Neural cell (in vitro differentiated cells): ENCODE measurements around the gene WDR82. TPM values are rescaled to one million over a fixed set of nuclear protein-coding genes. Genes with fewer than 3 reads are reported as not detected.
A peak's percentile ranks its signal among the peaks of the same experiment; 100 is the strongest.

Experiments
- H2AFZ ChIP-seq: fragments of 200-600, 300-800 bp; sonication (generic), shearing (Covaris generic); 2 replicates; pipeline ENCODE4 v1.6.0; 2014; ENCODE audit warnings: low read depth, mild to moderate bottlenecking, antibody characterized with exemption, low read length, moderate library complexity
- H3F3A ChIP-seq: fragments of 200-600 bp; shearing (Covaris generic); 2 replicates; pipeline ENCODE4 v1.6.1; 2016; ENCODE audit warnings: mild to moderate bottlenecking, moderate library complexity, mixed read lengths, antibody characterized with exemption, low read length; ENCODE audit not compliant: insufficient read depth, poor library complexity, severe bottlenecking
- H3K27ac ChIP-seq: fragments of 200-600, 300-800 bp; sonication (generic), shearing (Covaris generic); 2 replicates; pipeline ENCODE4 v1.5.1; 2014; ENCODE audit warnings: mild to moderate bottlenecking, low read length, moderate library complexity
- H3K27me3 ChIP-seq: fragments of 300-800, 200-600 bp; sonication (generic), shearing (Covaris generic); 2 replicates; pipeline ENCODE4 v1.6.0; 2014; ENCODE audit warnings: mild to moderate bottlenecking, low read depth, low read length, moderate library complexity; ENCODE audit not compliant: insufficient read depth
- H3K36me3 ChIP-seq: fragments of 300-800, 200-600 bp; sonication (generic), shearing (Covaris generic); 2 replicates; pipeline ENCODE4 v1.5.1; 2014; ENCODE audit warnings: mild to moderate bottlenecking, antibody characterized with exemption, low read length, moderate library complexity; ENCODE audit not compliant: insufficient read depth
- H3K4me2 ChIP-seq: fragments of 300-800, 200-600 bp; sonication (generic), shearing (Covaris generic); 2 replicates; pipeline ENCODE4 v1.6.0; 2014; ENCODE audit warnings: mild to moderate bottlenecking, low read length
- H3K4me3 ChIP-seq: fragments of 300-800, 200-600 bp; sonication (generic), shearing (Covaris generic); 2 replicates; pipeline ENCODE4 v1.5.1; 2014; ENCODE audit warnings: mild to moderate bottlenecking, low read length, moderate library complexity
- H3K79me2 ChIP-seq: fragments of 200-600 bp; shearing (Covaris generic); replicated peaks from 2 replicates; pipeline ENCODE4 v1.6.0; 2014; ENCODE audit warnings: mild to moderate bottlenecking, low read length, moderate library complexity; ENCODE audit not compliant: insufficient read depth
- H3K9ac ChIP-seq: fragments of 300-800, 200-600 bp; sonication (generic), shearing (Covaris generic); 2 replicates; pipeline ENCODE4 v1.6.1; 2016; ENCODE audit warnings: mild to moderate bottlenecking, low read length, mixed read lengths
- H3K9me2 ChIP-seq: fragments of 200-600 bp; shearing (Covaris generic); 2 replicates; pipeline ENCODE4 v1.6.1; 2016; ENCODE audit warnings: mild to moderate bottlenecking, low read length, mixed read lengths; ENCODE audit not compliant: insufficient read depth
- H3K9me3 ChIP-seq: fragments of 200-600, 300-800 bp; sonication (generic), shearing (Covaris generic); 2 replicates; pipeline ENCODE4 v1.6.1; 2016; ENCODE audit warnings: mild to moderate bottlenecking, mixed run types, low read length, moderate library complexity, mixed read lengths
- H4K20me1 ChIP-seq: fragments of 200-600 bp; shearing (Covaris generic); 2 replicates; pipeline ENCODE4 v1.6.1; 2016; ENCODE audit warnings: mild to moderate bottlenecking, mixed run types; ENCODE audit not compliant: insufficient read depth
- CTCF ChIP-seq: fragments of 450-650 bp; IDR thresholded peaks from 2 replicates; pipeline ENCODE4 v1.5.1; 2014; ENCODE audit warnings: antibody characterized with exemption, mild to moderate bottlenecking, moderate library complexity; ENCODE audit not compliant: poor library complexity, severe bottlenecking
- EP300 ChIP-seq: fragments of 450-650 bp; conservative IDR thresholded peaks from 2 replicates; pipeline ENCODE4 v1.6.1; 2014; ENCODE audit warnings: antibody characterized with exemption, mild to moderate bottlenecking, moderate library complexity; ENCODE audit not compliant: poor library complexity, severe bottlenecking
- EZH2 ChIP-seq: fragments of 200-600, 300-800 bp; shearing (Covaris generic), sonication (generic); IDR thresholded peaks from 2 replicates; pipeline ENCODE4 v1.6.1; 2014; ENCODE audit warnings: antibody characterized with exemption, low read length, borderline replicate concordance, mild to moderate bottlenecking; ENCODE audit not compliant: insufficient read depth, poor library complexity, severe bottlenecking
- MXI1 ChIP-seq: fragments of 450-650 bp; conservative IDR thresholded peaks from 2 replicates; pipeline ENCODE4 v1.6.1; 2014; ENCODE audit warnings: antibody characterized with exemption, mild to moderate bottlenecking; ENCODE audit not compliant: poor library complexity, severe bottlenecking
- POLR2AphosphoS5 ChIP-seq: IDR thresholded peaks from 2 replicates; pipeline ENCODE4 v1.6.1; 2012
- RAD21 ChIP-seq: fragments of 450-650 bp; conservative IDR thresholded peaks from 2 replicates; pipeline ENCODE4 v1.6.1; 2014; ENCODE audit warnings: antibody characterized with exemption, mild to moderate bottlenecking, moderate library complexity
- SMC3 ChIP-seq: fragments of 450-650 bp; conservative IDR thresholded peaks from 2 replicates; pipeline ENCODE4 v1.6.1; 2014; ENCODE audit warnings: antibody characterized with exemption, mild to moderate bottlenecking, moderate library complexity; ENCODE audit not compliant: poor library complexity
- TAF1 ChIP-seq: IDR thresholded peaks from 2 replicates; pipeline ENCODE4 v1.6.1; 2012; ENCODE audit warnings: low read depth
- polyA plus RNA-seq: library from polyadenylated mRNA; depleted of rRNA; stranded (reverse); fragments of >200 nt; gene quantifications from 2 replicates; pipeline ENCODE4 v1.2.3, GENCODE V29; 2014
- TF ChIP-seq, protein P1 (sequence below): IDR thresholded peaks from 2 replicates; pipeline ENCODE4 v1.6.1; 2012; ENCODE audit warnings: borderline replicate concordance

The WDR82 gene
- polyA plus RNA-seq, 1 donor from 2014 or later: 163 TPM

DNA sequence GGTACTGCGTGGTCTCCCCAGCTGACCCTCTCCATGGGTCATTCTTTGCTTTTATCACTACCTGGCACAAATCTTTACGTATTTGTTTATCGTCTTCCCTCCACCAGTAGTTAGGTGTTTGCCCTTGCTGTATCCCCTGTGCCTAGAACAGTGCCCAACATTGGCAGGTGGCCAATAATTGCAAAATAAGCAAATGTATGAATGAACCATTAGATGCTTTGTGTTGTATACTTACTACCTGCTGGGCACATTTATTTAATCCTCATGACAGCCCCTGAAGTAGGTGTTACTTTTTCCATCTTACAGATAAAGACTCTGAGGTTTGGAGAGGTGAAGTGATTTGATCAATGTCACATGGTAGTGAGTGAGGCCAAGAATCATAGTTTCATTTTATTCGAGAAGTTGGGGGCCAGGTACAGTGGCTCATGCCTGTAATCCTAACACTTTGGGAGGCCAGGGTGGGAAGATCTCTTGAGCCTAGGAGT lies 37.5 kb downstream of the WDR82 start:
- Histone ChIP-seq H3K36me3 (no peaks in the 10 kb centered on the region), H3K4me3 (no peak overlapping the region), H3F3A (no peaks in the 10 kb centered on the region), H3K79me2 (peaks cover 13% of the 10 kb centered on the region), H3K9ac (no peak overlapping the region), H3K4me2 (no peak overlapping the region), H3K27ac (no peak overlapping the region), H4K20me1 (no peaks in the 10 kb centered on the region), H3K9me2 (no peaks in the 10 kb centered on the region), H3K27me3 (peaks cover 24% of the 10 kb centered on the region), H3K9me3 (no peaks in the 10 kb centered on the region), H2AFZ (no peak overlapping the region)
- TF ChIP-seq RAD21: no peak
- TF ChIP-seq, protein P1, sequence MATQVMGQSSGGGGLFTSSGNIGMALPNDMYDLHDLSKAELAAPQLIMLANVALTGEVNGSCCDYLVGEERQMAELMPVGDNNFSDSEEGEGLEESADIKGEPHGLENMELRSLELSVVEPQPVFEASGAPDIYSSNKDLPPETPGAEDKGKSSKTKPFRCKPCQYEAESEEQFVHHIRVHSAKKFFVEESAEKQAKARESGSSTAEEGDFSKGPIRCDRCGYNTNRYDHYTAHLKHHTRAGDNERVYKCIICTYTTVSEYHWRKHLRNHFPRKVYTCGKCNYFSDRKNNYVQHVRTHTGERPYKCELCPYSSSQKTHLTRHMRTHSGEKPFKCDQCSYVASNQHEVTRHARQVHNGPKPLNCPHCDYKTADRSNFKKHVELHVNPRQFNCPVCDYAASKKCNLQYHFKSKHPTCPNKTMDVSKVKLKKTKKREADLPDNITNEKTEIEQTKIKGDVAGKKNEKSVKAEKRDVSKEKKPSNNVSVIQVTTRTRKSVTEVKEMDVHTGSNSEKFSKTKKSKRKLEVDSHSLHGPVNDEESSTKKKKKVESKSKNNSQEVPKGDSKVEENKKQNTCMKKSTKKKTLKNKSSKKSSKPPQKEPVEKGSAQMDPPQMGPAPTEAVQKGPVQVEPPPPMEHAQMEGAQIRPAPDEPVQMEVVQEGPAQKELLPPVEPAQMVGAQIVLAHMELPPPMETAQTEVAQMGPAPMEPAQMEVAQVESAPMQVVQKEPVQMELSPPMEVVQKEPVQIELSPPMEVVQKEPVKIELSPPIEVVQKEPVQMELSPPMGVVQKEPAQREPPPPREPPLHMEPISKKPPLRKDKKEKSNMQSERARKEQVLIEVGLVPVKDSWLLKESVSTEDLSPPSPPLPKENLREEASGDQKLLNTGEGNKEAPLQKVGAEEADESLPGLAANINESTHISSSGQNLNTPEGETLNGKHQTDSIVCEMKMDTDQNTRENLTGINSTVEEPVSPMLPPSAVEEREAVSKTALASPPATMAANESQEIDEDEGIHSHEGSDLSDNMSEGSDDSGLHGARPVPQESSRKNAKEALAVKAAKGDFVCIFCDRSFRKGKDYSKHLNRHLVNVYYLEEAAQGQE: no peak
- no peak for TF ChIP-seq EP300
- TF ChIP-seq EZH2: no peak
- TF ChIP-seq CTCF: no peak
- TF ChIP-seq MXI1: no peak
- no peak for TF ChIP-seq SMC3
- no peak for TF ChIP-seq TAF1
- no peak for TF ChIP-seq POLR2AphosphoS5

GRCh38 chr3:52240059-52240885 lies 38.2 kb downstream of the WDR82 start:
- H3K79me2 ChIP-seq: peaks cover 13% of the 10 kb centered on the region
- peaks cover 20% of the 10 kb centered on the region for H3K27me3 ChIP-seq
- no peaks in the 10 kb centered on the region for H3K36me3 ChIP-seq
- H3K9ac ChIP-seq: no peak overlapping the region
- H3K9me2 ChIP-seq: no peaks in the 10 kb centered on the region
- TF ChIP-seq, protein P1: no peak
- no peak for TF ChIP-seq CTCF
- TF ChIP-seq TAF1: no peak
- no peak for TF ChIP-seq EZH2
- no peak for TF ChIP-seq POLR2AphosphoS5
- TF ChIP-seq RAD21: no peak
- TF ChIP-seq SMC3: no peak
- TF ChIP-seq MXI1: no peak
- no peak for TF ChIP-seq EP300
- H3K4me2 ChIP-seq: no peak overlapping the region
- no peaks in the 10 kb centered on the region for H3K9me3 ChIP-seq
- H2AFZ ChIP-seq: no peak overlapping the region
- H3K4me3 ChIP-seq: peak overlapping the region; percentile 96
- no peak overlapping the region for H3K27ac ChIP-seq
- H3F3A ChIP-seq: no peaks in the 10 kb centered on the region
- no peaks in the 10 kb centered on the region for H4K20me1 ChIP-seq
